ENCODE data around the gene CAP1.

DNA sequence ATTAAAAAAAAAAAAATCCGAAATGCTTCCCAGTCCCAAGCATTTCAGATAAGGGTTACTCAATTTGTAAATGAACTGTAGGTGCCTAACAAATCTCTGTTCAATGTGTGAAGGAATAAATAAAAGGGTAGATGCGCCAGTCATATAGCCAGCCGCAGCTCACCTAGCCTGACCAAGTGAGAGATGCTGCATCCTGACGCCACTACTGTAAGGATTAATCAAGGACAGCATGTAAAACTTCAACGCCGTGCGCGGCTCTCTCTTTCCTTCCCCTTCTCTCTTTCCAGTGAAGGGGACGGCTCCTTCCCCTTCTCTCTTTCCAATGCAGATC lies 56.1 kb downstream of the CAP1 start:
- TF ChIP-seq, protein P1, sequence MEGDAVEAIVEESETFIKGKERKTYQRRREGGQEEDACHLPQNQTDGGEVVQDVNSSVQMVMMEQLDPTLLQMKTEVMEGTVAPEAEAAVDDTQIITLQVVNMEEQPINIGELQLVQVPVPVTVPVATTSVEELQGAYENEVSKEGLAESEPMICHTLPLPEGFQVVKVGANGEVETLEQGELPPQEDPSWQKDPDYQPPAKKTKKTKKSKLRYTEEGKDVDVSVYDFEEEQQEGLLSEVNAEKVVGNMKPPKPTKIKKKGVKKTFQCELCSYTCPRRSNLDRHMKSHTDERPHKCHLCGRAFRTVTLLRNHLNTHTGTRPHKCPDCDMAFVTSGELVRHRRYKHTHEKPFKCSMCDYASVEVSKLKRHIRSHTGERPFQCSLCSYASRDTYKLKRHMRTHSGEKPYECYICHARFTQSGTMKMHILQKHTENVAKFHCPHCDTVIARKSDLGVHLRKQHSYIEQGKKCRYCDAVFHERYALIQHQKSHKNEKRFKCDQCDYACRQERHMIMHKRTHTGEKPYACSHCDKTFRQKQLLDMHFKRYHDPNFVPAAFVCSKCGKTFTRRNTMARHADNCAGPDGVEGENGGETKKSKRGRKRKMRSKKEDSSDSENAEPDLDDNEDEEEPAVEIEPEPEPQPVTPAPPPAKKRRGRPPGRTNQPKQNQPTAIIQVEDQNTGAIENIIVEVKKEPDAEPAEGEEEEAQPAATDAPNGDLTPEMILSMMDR (IDR thresholded peaks at IDR 0.05), result no peak
- TF ChIP-seq ZFX (IDR thresholded peaks at IDR 0.05; ENCODE audit: borderline replicate concordance), result no peak
